HG03439 (cell line): ENCODE results near the gene PCSK2.

Experiments
- ATAC-seq: cut with Tn5 transposase; IDR thresholded peaks from one replicate; pipeline ENCODE4 v1.9.1; 2021; ENCODE audit warnings: mild to moderate bottlenecking, moderate library complexity; ENCODE audit not compliant: unreplicated experiment

PCSK2 gene

GRCh38 chr20:17503301-17504065, 276.6 kb downstream of the PCSK2 start:
- ATAC-seq = no peak

GRCh38 chr20:17504066-17504897, 277.4 kb downstream of the PCSK2 start:
- ATAC-seq = peak; percentile 17

DNA sequence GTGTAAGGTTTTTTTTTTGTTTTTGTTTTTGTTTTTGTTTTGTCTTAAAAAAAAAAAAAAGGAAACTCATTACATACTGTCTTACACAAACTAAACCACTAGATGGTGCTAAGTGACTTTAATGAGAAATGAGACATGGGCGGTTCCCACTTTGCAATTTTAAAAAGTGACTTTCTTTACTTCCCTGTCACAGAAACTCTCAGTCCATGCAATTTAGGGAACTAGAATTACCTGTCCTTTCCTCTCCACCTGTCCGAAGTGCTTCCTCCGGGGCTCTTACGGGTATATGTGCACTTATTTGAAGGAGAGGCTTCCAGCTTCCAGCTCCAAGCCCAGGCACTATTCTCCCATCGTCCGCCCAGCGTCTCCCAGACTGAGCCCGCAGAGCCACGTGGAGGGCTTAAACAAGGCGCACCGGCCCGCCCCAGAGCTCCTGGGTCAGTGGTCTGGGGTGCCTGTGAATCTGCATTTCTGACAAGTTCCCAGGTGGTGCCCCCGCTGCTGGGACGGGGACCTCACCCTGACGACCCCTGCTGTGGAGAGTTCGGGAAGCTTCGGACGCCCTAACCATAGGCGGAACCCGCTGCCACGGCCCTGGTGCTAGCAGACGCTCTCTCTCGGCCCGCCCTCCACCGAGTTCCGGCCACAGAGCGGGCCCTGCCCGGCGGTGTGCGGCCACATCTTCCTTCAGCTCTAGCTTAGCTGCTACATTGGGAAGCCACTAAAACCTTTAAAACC, 278.2 kb downstream of the PCSK2 start:
- ATAC-seq = peak; percentile 76

DNA sequence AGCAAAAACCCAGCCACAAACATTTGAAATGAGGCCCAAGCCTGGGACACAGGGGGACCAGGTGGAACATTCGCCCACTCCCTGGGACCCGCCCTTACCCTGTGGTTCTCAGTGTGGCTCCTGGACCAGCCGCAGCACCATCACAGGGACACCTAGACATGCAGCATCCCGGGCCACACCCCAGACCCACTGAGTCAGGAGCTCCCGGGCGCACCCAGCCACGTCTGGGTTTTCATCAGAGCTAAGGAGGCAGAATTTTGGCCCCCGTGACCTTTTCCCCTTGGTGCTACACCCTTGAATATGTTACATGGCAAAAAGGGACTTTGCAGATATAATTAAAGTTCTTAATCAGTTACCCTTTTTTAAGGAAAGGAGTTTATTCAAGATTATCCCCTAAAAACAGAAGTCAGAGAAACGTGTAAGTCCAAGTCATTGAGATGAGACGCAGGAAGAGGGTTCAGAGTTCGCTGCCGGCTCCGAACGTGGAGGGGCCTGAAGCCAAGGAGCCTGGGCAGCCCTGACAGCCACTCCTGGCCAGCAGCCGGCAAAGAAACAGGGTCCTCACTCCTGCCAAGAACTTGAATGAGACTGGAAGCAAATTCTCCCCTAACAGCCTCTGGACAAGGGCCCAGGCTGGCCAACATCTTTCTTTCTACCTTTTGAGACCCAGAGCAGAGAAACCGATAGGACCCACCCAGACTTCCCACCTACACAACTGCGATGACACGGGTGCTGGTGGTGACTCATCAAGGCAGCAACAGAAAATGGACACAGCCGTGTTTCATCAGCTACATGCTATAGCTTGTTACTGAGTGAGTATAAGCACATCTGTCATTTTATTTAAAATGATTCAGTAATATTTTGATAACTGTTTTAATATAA, 279.0 kb downstream of the PCSK2 start:
- ATAC-seq = peak; percentile 4

- no peak for ATAC-seq
Measured at GRCh38 chr20:17507032-17507431, 280.2 kb downstream of the PCSK2 start.

DNA sequence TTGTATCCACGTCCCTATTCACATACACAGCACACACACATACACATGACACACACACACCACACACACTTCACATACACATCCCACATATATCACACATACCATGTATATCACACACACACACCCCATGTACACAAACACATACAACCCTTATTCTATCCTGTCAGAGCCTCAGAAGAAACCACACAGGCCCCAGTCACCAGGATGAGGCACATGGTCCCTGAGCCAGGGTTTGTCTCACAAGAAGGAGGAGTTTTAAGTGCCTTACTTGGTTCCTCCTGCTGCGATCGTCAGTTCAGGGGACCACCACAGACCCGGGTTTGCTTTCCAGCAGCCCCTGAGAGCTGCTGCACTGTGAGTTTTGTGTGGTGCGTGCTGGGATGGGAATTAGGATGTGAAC, 280.7 kb downstream of the PCSK2 start:
- ATAC-seq = no peak

DNA sequence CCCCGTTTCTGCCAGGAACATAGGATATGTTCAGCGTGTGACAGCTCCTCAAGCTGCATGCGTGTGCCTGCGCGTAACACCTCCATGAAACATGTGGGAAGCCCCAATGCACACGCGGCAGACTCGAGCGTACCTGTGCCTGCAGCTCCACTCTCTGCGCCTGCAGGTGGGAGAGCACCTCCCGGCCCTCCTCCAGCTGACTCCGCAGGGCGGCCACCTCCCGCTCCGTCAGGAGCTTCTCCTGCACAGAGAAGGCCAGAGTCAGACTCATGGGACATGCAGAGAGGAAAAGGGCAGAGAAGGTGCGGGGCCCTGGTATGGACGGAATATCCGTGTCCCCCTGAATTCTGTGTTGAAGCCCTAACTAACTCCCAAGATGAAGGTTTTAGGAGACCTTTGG, 281.9 kb downstream of the PCSK2 start:
- no peak for ATAC-seq

- no peak for ATAC-seq
Measured at GRCh38 chr20:17510548-17510947, 283.7 kb downstream of the PCSK2 start.

- no peak for ATAC-seq
Measured at GRCh38 chr20:17511401-17511800, 284.6 kb downstream of the PCSK2 start.

- no peak for ATAC-seq
Measured at GRCh38 chr20:17513939-17514338, 287.1 kb downstream of the PCSK2 start.

- ATAC-seq = no peak
Measured at GRCh38 chr20:17515053-17515452, 288.2 kb downstream of the PCSK2 start.

GRCh38 chr20:17518339-17519052, 291.7 kb downstream of the PCSK2 start:
- no peak for ATAC-seq

- ATAC-seq = no peak
Measured at GRCh38 chr20:17519606-17520285, 292.9 kb downstream of the PCSK2 start.

- no peak for ATAC-seq
Measured at GRCh38 chr20:17520583-17520982, 293.7 kb downstream of the PCSK2 start.

- no peak for ATAC-seq
Measured at GRCh38 chr20:17522528-17522927, 295.7 kb downstream of the PCSK2 start.

DNA sequence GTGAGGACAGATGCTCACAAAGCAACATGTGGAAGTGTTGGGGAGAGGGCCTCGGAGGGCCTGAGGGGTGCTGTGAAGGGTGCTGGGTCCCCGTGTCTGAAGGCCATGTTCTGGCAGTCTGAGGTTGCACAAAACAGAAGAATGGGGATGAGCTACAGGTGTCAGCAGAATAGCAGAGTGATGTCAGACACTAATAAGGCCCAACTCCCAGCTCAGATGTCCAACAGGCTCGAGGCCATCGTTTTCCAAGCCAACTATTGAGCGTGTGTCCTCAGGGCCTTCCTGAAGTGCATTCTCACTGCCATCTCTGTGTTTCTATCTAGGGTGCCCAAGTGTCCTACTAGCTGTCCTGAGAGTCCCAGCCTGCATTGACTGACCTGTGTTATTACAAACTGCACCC, 296.5 kb downstream of the PCSK2 start:
- no peak for ATAC-seq

DNA sequence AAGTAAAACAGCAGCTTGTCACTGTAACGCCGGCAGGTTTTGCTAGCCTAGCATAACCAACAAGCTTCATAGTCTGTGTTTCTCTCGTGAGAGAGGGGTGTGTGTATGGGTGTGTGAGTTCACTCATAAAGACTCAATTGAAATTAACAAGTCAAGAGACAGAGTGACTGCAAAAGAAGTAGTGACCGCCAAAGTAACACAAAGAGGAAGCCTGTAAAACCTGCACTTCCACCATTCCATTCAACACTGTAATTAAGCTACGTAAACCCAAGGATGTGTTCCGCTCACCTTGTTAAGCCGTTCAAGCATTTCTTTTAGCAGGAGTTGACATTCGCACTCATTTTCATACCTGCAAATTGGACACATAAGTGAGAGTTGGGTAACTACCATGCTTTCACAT, 297.7 kb downstream of the PCSK2 start:
- ATAC-seq = no peak

DNA sequence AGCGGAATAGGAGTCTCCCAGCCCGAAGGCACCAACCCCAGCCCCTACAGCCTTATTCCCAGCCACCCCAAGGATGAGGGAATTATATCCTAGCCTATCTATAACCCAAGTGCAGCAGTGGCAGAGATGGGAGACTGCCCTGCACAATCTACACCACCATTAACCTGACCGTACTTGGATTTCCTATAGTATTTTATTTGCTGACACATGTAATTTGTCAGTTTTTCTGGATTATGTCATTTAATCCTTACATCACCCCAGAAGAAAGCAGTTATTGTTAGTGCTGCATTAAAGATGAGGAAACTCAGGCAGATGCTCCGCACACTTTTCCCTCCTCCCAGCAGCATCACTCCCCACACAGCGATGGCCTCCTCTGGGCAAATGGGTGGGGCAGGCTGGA, 298.3 kb downstream of the PCSK2 start:
- no peak for ATAC-seq

GRCh38 chr20:17525650-17526049, 298.8 kb downstream of the PCSK2 start:
- no peak for ATAC-seq
